MM.1S (cell line): Measurements from ENCODE around the gene RACGAP1.

Experiments
- DNase-seq: peaks from one replicate; pipeline ENCODE4 v3.0.0-alpha.2; 2015
- H2AFZ ChIP-seq: fragments of 300-600 bp; sonication (generic); 2 replicates; pipeline ENCODE4 v1.6.0; 2016; ENCODE audit warnings: antibody characterized with exemption, low read length
- H3F3A ChIP-seq: fragments of 300-600 bp; sonication (generic); 2 replicates; pipeline ENCODE4 v1.6.1; 2016; ENCODE audit warnings: mild to moderate bottlenecking, antibody characterized with exemption, low read length, moderate library complexity, mixed read lengths; ENCODE audit not compliant: insufficient read depth
- H3K27ac ChIP-seq: fragments of 300-600 bp; sonication (generic); 2 replicates; pipeline ENCODE4 v1.5.1; 2016; ENCODE audit warnings: mild to moderate bottlenecking, low read length
- H3K27me3 ChIP-seq: fragments of 300-600 bp; sonication (generic); replicated peaks from 2 replicates; pipeline ENCODE4 v1.6.0; 2016; ENCODE audit warnings: low read length; ENCODE audit not compliant: insufficient read depth
- H3K36me3 ChIP-seq: fragments of 300-600 bp; sonication (generic); replicated peaks from 2 replicates; pipeline ENCODE4 v1.6.1; 2016; ENCODE audit warnings: mild to moderate bottlenecking, low read length, mixed read lengths; ENCODE audit not compliant: insufficient read depth
- H3K4me1 ChIP-seq: fragments of 300-600 bp; sonication (generic); 2 replicates; pipeline ENCODE4 v1.6.1; 2016; ENCODE audit warnings: low read length, mixed read lengths
- H3K4me2 ChIP-seq: fragments of 300-600 bp; sonication (generic); 2 replicates; pipeline ENCODE4 v1.6.0; 2016; ENCODE audit warnings: low read depth, low read length
- H3K4me3 ChIP-seq: fragments of 300-600 bp; sonication (generic); 2 replicates; pipeline ENCODE4 v1.5.1; 2016; ENCODE audit warnings: low read length, mixed read lengths
- H3K79me2 ChIP-seq: fragments of 300-600 bp; sonication (generic); 2 replicates; pipeline ENCODE4 v1.6.1; 2016; ENCODE audit warnings: mixed run types, low read length, mixed read lengths
- H3K9ac ChIP-seq: fragments of 300-600 bp; sonication (generic); 2 replicates; pipeline ENCODE4 v1.6.1; 2016; ENCODE audit warnings: low read length, mixed read lengths
- H3K9me2 ChIP-seq: fragments of 300-600 bp; sonication (generic); replicated peaks from 2 replicates; pipeline ENCODE4 v1.6.1; 2016; ENCODE audit warnings: mild to moderate bottlenecking, low read length, mixed read lengths; ENCODE audit not compliant: insufficient read depth
- H3K9me3 ChIP-seq: fragments of 300-600 bp; sonication (generic); replicated peaks from 2 replicates; pipeline ENCODE4 v1.6.1; 2016; ENCODE audit warnings: mild to moderate bottlenecking, low read length, mixed read lengths; ENCODE audit not compliant: insufficient read depth
- H4K20me1 ChIP-seq: fragments of 300-600 bp; sonication (generic); 2 replicates; pipeline ENCODE4 v1.6.1; 2016; ENCODE audit warnings: mild to moderate bottlenecking, low read length, moderate library complexity, mixed read lengths; ENCODE audit not compliant: insufficient read depth
- CTCF ChIP-seq: fragments of 300-600 bp; sonication (generic); IDR thresholded peaks from 2 replicates; pipeline ENCODE4 v1.5.1; 2016; ENCODE audit warnings: antibody characterized with exemption, low read length, mixed read lengths
- EZH2 ChIP-seq: fragments of 300-600 bp; sonication (generic); optimal IDR thresholded peaks from 2 replicates; pipeline ENCODE3; 2017; ENCODE audit warnings: low read depth, mild to moderate bottlenecking, antibody characterized with exemption, low read length, mixed read lengths
- EZH2phosphoT487 ChIP-seq: fragments of 300-600 bp; sonication (generic); IDR thresholded peaks from 2 replicates; pipeline ENCODE4 v1.6.1; 2018; ENCODE audit warnings: antibody characterized with exemption, low read length

The RACGAP1 gene

GRCh38 chr12:50049254-50050118, 24.2 kb upstream of the RACGAP1 start:
- Histone ChIP-seq H3K79me2 (no peaks in the 10 kb centered on the region), H4K20me1 (no peaks in the 10 kb centered on the region), H3K27ac (no peak overlapping the region), H3K4me1 (peaks cover 6% of the 10 kb centered on the region; the same call in 1 of the 2 replicates), H3K36me3 (no peaks in the 10 kb centered on the region), H3K9ac (no peak overlapping the region), H3F3A (no peaks in the 10 kb centered on the region), H3K9me2 (no peaks in the 10 kb centered on the region), H2AFZ (no peak overlapping the region), H3K4me2 (no peak overlapping the region), H3K9me3 (no peaks in the 10 kb centered on the region), H3K27me3 (peaks cover 29% of the 10 kb centered on the region), H3K4me3 (no peak overlapping the region)
- DNase-seq, result no peak
- TF ChIP-seq EZH2phosphoT487 (no peak), CTCF (no peak), EZH2 (no peak)

GRCh38 chr12:50047693-50048250, 22.5 kb upstream of the RACGAP1 start:
- H3K4me1 ChIP-seq, result peaks cover 6% of the 10 kb centered on the region; the same call in 1 of the 2 replicates
- no peaks in the 10 kb centered on the region for H3K9me2 ChIP-seq
- no peaks in the 10 kb centered on the region for H3K79me2 ChIP-seq
- H3K4me2 ChIP-seq, result no peak overlapping the region
- H2AFZ ChIP-seq, result no peak overlapping the region
- DNase-seq, result no peak
- H4K20me1 ChIP-seq, result no peaks in the 10 kb centered on the region
- no peak overlapping the region for H3K4me3 ChIP-seq
- no peaks in the 10 kb centered on the region for H3K36me3 ChIP-seq
- no peak overlapping the region for H3K9ac ChIP-seq
- H3K9me3 ChIP-seq, result no peaks in the 10 kb centered on the region
- no peak overlapping the region for H3K27ac ChIP-seq
- no peak for TF ChIP-seq EZH2phosphoT487
- TF ChIP-seq EZH2, result no peak
- no peak for TF ChIP-seq CTCF
- peaks cover 27% of the 10 kb centered on the region for H3K27me3 ChIP-seq
- no peaks in the 10 kb centered on the region for H3F3A ChIP-seq

- Histone ChIP-seq H3K4me3 (no peak overlapping the region), H3K4me2 (no peak overlapping the region), H3F3A (no peaks in the 10 kb centered on the region), H4K20me1 (no peaks in the 10 kb centered on the region), H3K36me3 (no peaks in the 10 kb centered on the region), H3K27ac (no peak overlapping the region), H3K27me3 (no peaks in the 10 kb centered on the region), H3K4me1 (peaks cover 6% of the 10 kb centered on the region; the same call in 1 of the 2 replicates), H3K79me2 (no peaks in the 10 kb centered on the region), H3K9ac (no peak overlapping the region), H2AFZ (no peak overlapping the region), H3K9me2 (no peaks in the 10 kb centered on the region), H3K9me3 (no peaks in the 10 kb centered on the region)
- TF ChIP-seq EZH2phosphoT487 (no peak), CTCF (no peak), EZH2 (no peak)
- DNase-seq, result no peak
These were observed 18.6 kb upstream of the RACGAP1 start for GRCh38 chr12:50043854-50044253.
